ENCODE results near the gene ELMOD3. TPM values are rescaled to one million over a fixed set of nuclear protein-coding genes. Genes with fewer than 3 reads are reported as not detected.
"Not testable (repeated sequence)": the region's sequence is repeated elsewhere in the genome, so short reads cannot be mapped to it uniquely, and the experiment has no call there.

Gene ELMOD3
- total RNA-seq, 4 donors from 2014 or later = 15.9 to 31.7 (median 25.0) TPM

DNA sequence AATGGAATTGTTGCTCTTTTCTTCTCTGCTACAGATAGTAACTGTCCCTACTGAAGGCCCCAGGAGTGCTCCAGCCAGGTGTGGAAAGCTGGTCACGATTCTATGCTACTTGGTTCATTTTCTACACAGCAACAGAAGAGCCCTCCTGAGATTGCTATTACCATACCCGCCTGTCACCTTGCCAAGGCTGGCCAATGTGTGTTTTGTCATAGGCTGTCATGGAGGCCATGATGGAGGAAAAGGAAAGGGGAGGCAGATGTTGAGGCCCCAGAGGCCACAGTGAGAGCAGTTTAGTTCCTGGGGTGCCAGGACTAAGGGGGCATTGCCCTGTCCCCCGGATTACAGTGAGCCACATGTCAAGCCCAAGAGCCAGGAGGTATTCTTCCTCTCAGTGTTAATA is 952 bp downstream of the ELMOD3 start:
- no peak for ATAC-seq
- intact Hi-C loops (cut with DNase I; ENCODE audit: low total_unique reads) = loop anchor here (2.0 kb wide), 1 partner anchor 27 kb away; no protein-coding TSS in a partner anchor

DNA sequence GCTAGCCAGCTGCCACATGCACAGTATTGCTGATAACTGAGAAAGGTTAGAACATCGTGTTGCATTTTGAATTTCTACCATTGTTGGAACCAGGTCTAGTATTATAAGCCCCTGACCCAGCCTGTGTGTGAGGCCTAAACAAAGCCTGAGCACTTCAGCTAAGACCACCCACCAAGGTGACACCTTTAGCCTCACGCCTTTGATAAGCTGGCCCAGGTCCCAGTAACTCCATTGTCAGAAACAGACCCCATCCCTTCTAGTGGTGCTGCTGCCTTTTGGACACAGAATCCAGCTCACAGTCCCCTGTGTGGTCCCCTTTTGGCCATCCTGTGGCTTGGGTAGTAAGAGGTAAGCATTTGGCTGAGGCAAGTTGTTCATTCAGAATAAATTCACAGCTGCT is 1.6 kb downstream of the ELMOD3 start:
- H3K4me1 ChIP-seq = peaks cover 39 to 44% of the 10 kb centered on the region in 2 donors
- no peaks in the 10 kb centered on the region for H3K27me3 ChIP-seq
- H3K36me3 ChIP-seq = peaks cover 0 to 30% of the 10 kb centered on the region in 2 donors
- peak overlapping the region; percentile 93 to 96 (median 96) for H3K27ac ChIP-seq
- TF ChIP-seq CTCF (IDR thresholded peaks at IDR 0.05 in 4 of 5, conservative IDR thresholded peaks at IDR 0.05 in 1 of 5) = no peak
- TF ChIP-seq POLR2A (IDR thresholded peaks at IDR 0.05) = no peak
- no peaks in the 10 kb centered on the region for H3K9me3 ChIP-seq
- in situ Hi-C loops (cut with MboI; ENCODE audit: low sequenced_read_pairs in 4 of 4) (loop anchor here in 1 of 4 donors (25.0 kb wide), 1 partner anchor 831 kb away; the partner anchor contains the start of genes IMMT and MRPL35), intact Hi-C loops (cut with DNase I; ENCODE audit: low total_unique reads) (no loop called here)
- DNase-seq (no peak), ATAC-seq (no peak)
- H3K4me3 ChIP-seq = no peak overlapping the region

More for the DNA sequence above, 952 bp downstream of the ELMOD3 start:
- in situ Hi-C loops (cut with MboI; ENCODE audit: low sequenced_read_pairs in 4 of 4) = loop anchor here in 1 of 4 donors (25.0 kb wide), 1 partner anchor 832 kb away; the partner anchor contains the start of genes IMMT and MRPL35
- no peaks in the 10 kb centered on the region for H3K9me3 ChIP-seq
- H3K4me1 ChIP-seq = peaks cover 39 to 44% of the 10 kb centered on the region in 2 donors
- TF ChIP-seq CTCF (IDR thresholded peaks at IDR 0.05 in 4 of 5, conservative IDR thresholded peaks at IDR 0.05 in 1 of 5) (no peak), POLR2A (IDR thresholded peaks at IDR 0.05) (no peak)
- DNase-seq = no peak
- H3K4me3 ChIP-seq = peak overlapping the region; percentile 70 to 97 (median 83)
- peaks cover 0 to 30% of the 10 kb centered on the region in 2 donors for H3K36me3 ChIP-seq
- no peaks in the 10 kb centered on the region for H3K27me3 ChIP-seq
- H3K27ac ChIP-seq = peak overlapping the region; percentile 93 to 96 (median 96)

- H3K36me3 ChIP-seq = peaks cover 0 to 29% of the 10 kb centered on the region in 2 donors
Measured at GRCh38 chr2:85357736-85358135, 3.2 kb downstream of the ELMOD3 start.

GRCh38 chr2:85362653-85363387 is 8.3 kb downstream of the ELMOD3 start:
- not testable (repeated sequence) for H3K27me3 ChIP-seq, DNase-seq
- peaks cover 0 to 51% of the 10 kb centered on the region in 2 donors for H3K36me3 ChIP-seq

More at GRCh38 chr2:85357736-85358135, 3.2 kb downstream of the ELMOD3 start:
- TF ChIP-seq CTCF (IDR thresholded peaks at IDR 0.05 in 4 of 5, conservative IDR thresholded peaks at IDR 0.05 in 1 of 5) (no peak), POLR2A (IDR thresholded peaks at IDR 0.05) (no peak)
- peak overlapping the region; percentile 93 to 96 (median 96) for H3K27ac ChIP-seq
- H3K4me1 ChIP-seq = peaks cover 33 to 37% of the 10 kb centered on the region in 2 donors
- ATAC-seq (no peak), DNase-seq (no peak)
- intact Hi-C loops (cut with DNase I; ENCODE audit: low total_unique reads) = no loop called here
- no peak overlapping the region for H3K4me3 ChIP-seq
- in situ Hi-C loops (cut with MboI; ENCODE audit: low sequenced_read_pairs in 4 of 4) = loop anchor here in 1 of 4 donors (25.0 kb wide), 1 partner anchor 830 kb away; the partner anchor contains the start of genes IMMT and MRPL35
- H3K9me3 ChIP-seq = no peaks in the 10 kb centered on the region
- no peaks in the 10 kb centered on the region for H3K27me3 ChIP-seq

GRCh38 chr2:85367180-85367579 is 12.6 kb downstream of the ELMOD3 start:
- Histone ChIP-seq H3K27ac (no peak overlapping the region), H3K9me3 (no peaks in the 10 kb centered on the region), H3K4me1 (no peaks in the 10 kb centered on the region), H3K36me3 (peaks cover 0 to 62% of the 10 kb centered on the region in 2 donors), H3K27me3 (no peaks in the 10 kb centered on the region), H3K4me3 (no peak overlapping the region)
- TF ChIP-seq POLR2A (IDR thresholded peaks at IDR 0.05) (no peak), CTCF (IDR thresholded peaks at IDR 0.05 in 4 of 5, conservative IDR thresholded peaks at IDR 0.05 in 1 of 5) (no peak)
- ATAC-seq (no peak), DNase-seq (no peak)
- intact Hi-C loops (cut with DNase I; ENCODE audit: low total_unique reads) = no loop called here
- in situ Hi-C loops (cut with MboI; ENCODE audit: low sequenced_read_pairs in 4 of 4) = loop anchor here in 1 of 4 donors (25.0 kb wide), 1 partner anchor 820 kb away; the partner anchor contains the start of genes IMMT and MRPL35

More at GRCh38 chr2:85362653-85363387, 8.3 kb downstream of the ELMOD3 start:
- H3K27ac ChIP-seq; intact Hi-C loops (cut with DNase I; ENCODE audit: low total_unique reads); H3K4me3 ChIP-seq; ATAC-seq; H3K4me1 ChIP-seq; H3K9me3 ChIP-seq: not testable (repeated sequence)
- in situ Hi-C loops (cut with MboI; ENCODE audit: low sequenced_read_pairs in 4 of 4) = loop anchor here in 1 of 4 donors (25.0 kb wide), 1 partner anchor 824 kb away; the partner anchor contains the start of genes IMMT and MRPL35
